Measurements from ENCODE around the gene AURKA. TPM values are rescaled to one million over a fixed set of nuclear protein-coding genes. Genes with fewer than 3 reads are reported as not detected.

Gene AURKA
- polyA plus RNA-seq, 10 donors = 6.6 to 12.0 (median 9.5) TPM

Other genes with a start within 250 kb of the AURKA start
- not detected for gene MC3R, start 143.5 kb downstream of the AURKA start, polyA plus RNA-seq (ENCODE audit: insufficient read length in 10 of 10)
- 10 to 100 TPM; 32.8 to 64.9 (median 43.2) TPM for gene FAM210B, start 33.2 kb downstream of the AURKA start, polyA plus RNA-seq (ENCODE audit: insufficient read length in 10 of 10)
- gene CSTF1, start 430 bp upstream of the AURKA start, polyA plus RNA-seq (ENCODE audit: insufficient read length in 10 of 10) = 10 to 100 TPM; 24.0 to 31.3 (median 26.9) TPM
- gene CASS4, start 20.0 kb upstream of the AURKA start, polyA plus RNA-seq (ENCODE audit: insufficient read length in 10 of 10) = 1 to 10 TPM; 3.7 to 6.9 (median 5.6) TPM
- gene RTF2, start 76.4 kb upstream of the AURKA start, polyA plus RNA-seq (ENCODE audit: insufficient read length in 10 of 10) = 100 to 1,000 TPM in 4 of 10 donors, 10 to 100 TPM in 6; 87.8 to 104 (median 98.0) TPM
- under 1 TPM in 6 of 10 donors, not detected in 4; 0.27 to 0.62 (median 0.40) TPM for gene FAM209A, start 132.5 kb upstream of the AURKA start, polyA plus RNA-seq (ENCODE audit: insufficient read length in 10 of 10)
- gene FAM209B, start 141.0 kb upstream of the AURKA start, polyA plus RNA-seq (ENCODE audit: insufficient read length in 10 of 10) = under 1 TPM in 2 of 10 donors, not detected in 8; 0.18 to 0.49 TPM
- gene TFAP2C, start 237.1 kb upstream of the AURKA start, polyA plus RNA-seq (ENCODE audit: insufficient read length in 10 of 10) = 10 to 100 TPM in 1 of 10 donors, 1 to 10 TPM in 1, under 1 TPM in 5, not detected in 3; 0.07 to 11.7 (median 0.20) TPM

Measured in muscle of back (tissue), 10 donors.